Measurements from ENCODE around the gene TMEM220. TPM values are rescaled to one million over a fixed set of nuclear protein-coding genes. Genes with fewer than 3 reads are reported as not detected.

The TMEM220 gene
- total and polyA plus RNA-seq, 7 donors, result 3.4 to 8.9 (median 4.6) TPM

- no peak for TF ChIP-seq CTCF (IDR thresholded peaks at IDR 0.05)
- intact Hi-C loops (cut with DNase I), result no loop called here
- no peak for ATAC-seq
- no peak overlapping the region for H3K27ac ChIP-seq
- DNase-seq, result no peak
- H3K36me3 ChIP-seq (ENCODE audit: insufficient read depth in 1 of 2, low read depth in 1 of 2), result no peaks in the 10 kb centered on the region
- no peak overlapping the region for H3K4me3 ChIP-seq
- H3K9me3 ChIP-seq, result no peaks in the 10 kb centered on the region
- WGBS, 3 donors, result 56 to 64% (median 59%) methylated on average over 14 of the region's 14 CpGs
- no peaks in the 10 kb centered on the region for H3K27me3 ChIP-seq (ENCODE audit: insufficient read depth in 3 of 3, low read length in 2 of 3)
- peaks cover 7% of the 10 kb centered on the region for H3K4me1 ChIP-seq
Observed at GRCh38 chr17:10754861-10755591, 25.2 kb upstream of the TMEM220 start.

- intact Hi-C loops (cut with DNase I), result no loop called here
- 34 to 39% (median 34%) methylated on average over 2 of the region's 2 CpGs for WGBS, 3 donors
- DNase-seq, result peak in 1 of 2 donors; percentile 24
- Histone ChIP-seq H3K27me3 (ENCODE audit: insufficient read depth in 3 of 3, low read length in 2 of 3) (no peaks in the 10 kb centered on the region), H3K36me3 (ENCODE audit: insufficient read depth in 1 of 2, low read depth in 1 of 2) (no peaks in the 10 kb centered on the region), H3K27ac (no peak overlapping the region), H3K9me3 (no peaks in the 10 kb centered on the region), H3K4me3 (no peak overlapping the region), H3K4me1 (peaks cover 7% of the 10 kb centered on the region)
- TF ChIP-seq CTCF (IDR thresholded peaks at IDR 0.05), result no peak
- no peak for ATAC-seq
Observed at GRCh38 chr17:10754109-10754508, 24.3 kb upstream of the TMEM220 start.

GRCh38 chr17:10752696-10753095 lies 22.9 kb upstream of the TMEM220 start:
- Histone ChIP-seq H3K4me3 (no peak overlapping the region), H3K4me1 (peaks cover under 1% of the 10 kb centered on the region), H3K27ac (no peak overlapping the region), H3K27me3 (ENCODE audit: insufficient read depth in 3 of 3, low read length in 2 of 3) (no peaks in the 10 kb centered on the region), H3K9me3 (no peaks in the 10 kb centered on the region), H3K36me3 (ENCODE audit: insufficient read depth in 1 of 2, low read depth in 1 of 2) (no peaks in the 10 kb centered on the region)
- no peak for TF ChIP-seq CTCF (IDR thresholded peaks at IDR 0.05)
- ATAC-seq (no peak), DNase-seq (no peak)
- intact Hi-C loops (cut with DNase I), result no loop called here
- 87 to 93% (median 89%) methylated on average over 10 of the region's 10 CpGs for WGBS, 3 donors

GRCh38 chr17:10751563-10751962 lies 21.7 kb upstream of the TMEM220 start:
- Histone ChIP-seq H3K36me3 (ENCODE audit: insufficient read depth in 1 of 2, low read depth in 1 of 2) (no peaks in the 10 kb centered on the region), H3K27ac (no peak overlapping the region), H3K4me3 (no peak overlapping the region), H3K9me3 (no peaks in the 10 kb centered on the region), H3K4me1 (no peaks in the 10 kb centered on the region), H3K27me3 (ENCODE audit: insufficient read depth in 3 of 3, low read length in 2 of 3) (no peaks in the 10 kb centered on the region)
- ATAC-seq, result no peak
- TF ChIP-seq CTCF (IDR thresholded peaks at IDR 0.05), result no peak
- WGBS, 3 donors, result 84 to 89% (median 84%) methylated on average over 3 of the region's 3 CpGs
- intact Hi-C loops (cut with DNase I), result no loop called here
- no peak for DNase-seq

- 67 to 73% (median 68%) methylated on average over 4 of the region's 4 CpGs for WGBS, 3 donors
Observed at GRCh38 chr17:10750210-10750609, 20.4 kb upstream of the TMEM220 start.

More at GRCh38 chr17:10750210-10750609, 20.4 kb upstream of the TMEM220 start:
- Histone ChIP-seq H3K36me3 (ENCODE audit: insufficient read depth in 1 of 2, low read depth in 1 of 2) (no peaks in the 10 kb centered on the region), H3K27me3 (ENCODE audit: insufficient read depth in 3 of 3, low read length in 2 of 3) (no peaks in the 10 kb centered on the region), H3K9me3 (no peaks in the 10 kb centered on the region), H3K27ac (no peak overlapping the region), H3K4me1 (no peaks in the 10 kb centered on the region), H3K4me3 (no peak overlapping the region)
- ATAC-seq (no peak), DNase-seq (no peak)
- TF ChIP-seq CTCF (IDR thresholded peaks at IDR 0.05), result no peak
- intact Hi-C loops (cut with DNase I), result no loop called here
